GM23338 (cell line): ENCODE results near the gene PPM1E. TPM values are rescaled to one million over a fixed set of nuclear protein-coding genes. Genes with fewer than 3 reads are reported as not detected.

ENCODE experiments used
- ATAC-seq: fragments of 200-7000 bp; cut with Tn5 transposase; 3 replicates; pipeline ENCODE4 v1.9.1; 2020
- DNase-seq: peaks from one replicate; pipeline ENCODE4 v3.0.0-alpha.2; 2015; ENCODE audit warnings: low spot score
- H2AFZ ChIP-seq: fragments of 200-600 bp; sonication (generic); 2 replicates; pipeline ENCODE4 v1.8.0; 2016; ENCODE audit warnings: antibody characterized with exemption, mild to moderate bottlenecking, moderate library complexity
- H3F3A ChIP-seq: fragments of 200-600 bp; sonication (generic); replicated peaks from 2 replicates; pipeline ENCODE4 v1.8.0; 2017; ENCODE audit warnings: antibody characterized with exemption, mixed run types, low read depth
- H3K27ac ChIP-seq: fragments of 200-600 bp; sonication (generic); 2 replicates; pipeline ENCODE4 v1.6.1; 2016; ENCODE audit warnings: low read depth
- H3K27me3 ChIP-seq: fragments of 200-600 bp; sonication (generic); 2 replicates; pipeline ENCODE4 v1.8.0; 2016; ENCODE audit warnings: mild to moderate bottlenecking, mixed run types, moderate library complexity; ENCODE audit not compliant: insufficient read depth
- H3K36me3 ChIP-seq: fragments of 200-600 bp; sonication (generic); 2 replicates; pipeline ENCODE4 v1.8.0; 2016; ENCODE audit warnings: mild to moderate bottlenecking; ENCODE audit not compliant: insufficient read depth
- H3K4me1 ChIP-seq: fragments of 200-600 bp; sonication (generic); 2 replicates; pipeline ENCODE4 v1.8.0; 2016; ENCODE audit warnings: mild to moderate bottlenecking, moderate library complexity; ENCODE audit not compliant: insufficient read depth
- H3K4me2 ChIP-seq: fragments of 200-600 bp; sonication (generic); 2 replicates; pipeline ENCODE4 v1.7.1; 2017; ENCODE audit warnings: mixed run types
- H3K4me3 ChIP-seq: fragments of 200-600 bp; sonication (generic); 2 replicates; pipeline ENCODE4 v1.6.1; 2016; ENCODE audit warnings: mixed run types
- H3K79me2 ChIP-seq: fragments of 200-600 bp; sonication (generic); replicated peaks from 2 replicates; pipeline ENCODE4 v1.8.0; 2017; ENCODE audit warnings: mild to moderate bottlenecking; ENCODE audit not compliant: insufficient read depth
- H3K9me2 ChIP-seq: fragments of 200-600 bp; sonication (generic); 2 replicates; pipeline ENCODE4 v1.8.0; 2017; ENCODE audit not compliant: insufficient read depth
- H4K20me1 ChIP-seq: fragments of 200-600 bp; sonication (generic); replicated peaks from 2 replicates; pipeline ENCODE4 v1.8.0; 2017; ENCODE audit warnings: mild to moderate bottlenecking; ENCODE audit not compliant: insufficient read depth
- H3K27ac Mint-ChIP-seq: 2 replicates; pipeline ENCODE4 v1.8.0; 2020; ENCODE audit warnings: inconsistent platforms, mild to moderate bottlenecking, moderate library complexity, mixed read lengths
- H3K27me3 Mint-ChIP-seq: 3 replicates; pipeline ENCODE4 v1.8.0; 2022; ENCODE audit warnings: low read depth, mild to moderate bottlenecking, moderate library complexity, mixed read lengths, inconsistent platforms; ENCODE audit not compliant: insufficient read depth, poor library complexity
- H3K36me3 Mint-ChIP-seq: 3 replicates; pipeline ENCODE4 v1.8.0; 2021; ENCODE audit warnings: low read depth, mild to moderate bottlenecking, inconsistent platforms, moderate library complexity, mixed read lengths
- H3K4me1 Mint-ChIP-seq: 3 replicates; pipeline ENCODE4 v1.8.0; 2020; ENCODE audit warnings: mild to moderate bottlenecking, inconsistent platforms, mixed read lengths
- H3K4me3 Mint-ChIP-seq: 3 replicates; pipeline ENCODE4 v1.8.0; 2021; ENCODE audit warnings: moderate library complexity, mild to moderate bottlenecking, inconsistent platforms, mixed read lengths
- H3K9me3 Mint-ChIP-seq: 3 replicates; pipeline ENCODE4 v1.8.0; 2020; ENCODE audit warnings: moderate library complexity, mild to moderate bottlenecking, inconsistent platforms, mixed read lengths
- CREB1 ChIP-seq: fragments of 250-450 bp; sonication (Bioruptor Pico); IDR thresholded peaks from 2 replicates; pipeline ENCODE4 v1.5.0; 2020; ENCODE audit warnings: low read depth, mild to moderate bottlenecking, moderate library complexity
- CTCF ChIP-seq, 2 experiments: fragments of 200-600 bp in 1 of 2; sonication (generic) in 1 of 2; conservative IDR thresholded peaks; 2 replicates each; pipeline versions ENCODE4 v1.5.1 to v1.6.1; 2016 to 2017; ENCODE audit warnings: antibody characterized with exemption in 2 of 2, low read depth in 2 of 2, mild to moderate bottlenecking in 2 of 2, moderate library complexity in 1 of 2
- ETS1 ChIP-seq: IDR thresholded peaks from 2 replicates; pipeline ENCODE4 v1.6.1; 2016; ENCODE audit warnings: antibody characterized with exemption
- EZH2 ChIP-seq: fragments of 200-600 bp; sonication (generic); IDR thresholded peaks from one replicate; pipeline ENCODE4 v1.8.0; 2017; ENCODE audit warnings: antibody characterized with exemption, mild to moderate bottlenecking, low read depth; ENCODE audit not compliant: unreplicated experiment
- EZH2phosphoT487 ChIP-seq: fragments of 200-600 bp; sonication (generic); IDR thresholded peaks from one replicate; pipeline ENCODE4 v1.8.1; 2018; ENCODE audit warnings: antibody characterized with exemption; ENCODE audit not compliant: unreplicated experiment
- JUNB ChIP-seq: IDR thresholded peaks from one replicate; pipeline ENCODE4 v1.6.1; 2016; ENCODE audit warnings: antibody characterized with exemption; ENCODE audit not compliant: unreplicated experiment
- NANOG ChIP-seq: IDR thresholded peaks from 2 replicates; pipeline ENCODE4 v1.6.1; 2016; ENCODE audit warnings: antibody characterized with exemption, borderline replicate concordance
- POLR2AphosphoS5 ChIP-seq: IDR thresholded peaks from 2 replicates; pipeline ENCODE4 v1.6.1; 2016; ENCODE audit warnings: antibody characterized with exemption, low read depth
- REST ChIP-seq: IDR thresholded peaks from one replicate; pipeline ENCODE4 v1.6.1; 2018; ENCODE audit warnings: antibody characterized with exemption; ENCODE audit not compliant: unreplicated experiment
- STAT1 ChIP-seq: IDR thresholded peaks from one replicate; pipeline ENCODE4 v1.6.1; 2016; ENCODE audit warnings: antibody characterized with exemption; ENCODE audit not compliant: unreplicated experiment
- ZNF114 ChIP-seq: fragments of 250-450 bp; sonication (Bioruptor Pico); IDR thresholded peaks from 2 replicates; pipeline ENCODE4 v1.5.0; 2020; ENCODE audit warnings: mild to moderate bottlenecking, moderate library complexity
- ZNF331 ChIP-seq: fragments of 250-450 bp; sonication (Bioruptor Pico); IDR thresholded peaks from 2 replicates; pipeline ENCODE4 v1.5.0; 2020; ENCODE audit warnings: low read depth, mild to moderate bottlenecking, moderate library complexity
- ZNF462 ChIP-seq: fragments of 250-450 bp; sonication (Bioruptor Pico); IDR thresholded peaks from 2 replicates; pipeline ENCODE4 v1.5.0; 2020; ENCODE audit warnings: mild to moderate bottlenecking, moderate library complexity
- polyA plus RNA-seq: library from polyadenylated mRNA; unstranded; fragments of >200 nt; fragmentation: Nextera tagmentation; extraction: Ambion mirVana; gene quantifications from 2 replicates; pipeline ENCODE4 v1.2.1, GENCODE V29; 2016
- total RNA-seq: library from RNA; depleted of rRNA; stranded (reverse); fragments of >200 nt; shearing (Covaris generic); gene quantifications from 2 replicates; pipeline ENCODE4 v1.2.3, GENCODE V29; 2014

Gene PPM1E
- total and polyA plus RNA-seq, 2 experiments from 2014 or later, result 2.1 to 13.8 TPM

- no peaks in the 10 kb centered on the region for H3F3A ChIP-seq
- Mint-ChIP-seq H3K27me3 (peaks cover 4% of the 10 kb centered on the region), H3K27ac (no peak overlapping the region), H3K4me3 (no peak overlapping the region), H3K9me3 (no peaks in the 10 kb centered on the region), H3K36me3 (peaks cover 14% of the 10 kb centered on the region; the same call in 2 of the 3 replicates), H3K4me1 (peaks cover 3% of the 10 kb centered on the region; the same call in 1 of the 3 replicates)
- no peaks in the 10 kb centered on the region for H3K27me3 ChIP-seq
- H3K27ac ChIP-seq, result no peak overlapping the region
- H3K36me3 ChIP-seq, result no peaks in the 10 kb centered on the region; the same call in 1 of the 2 replicates
- no peaks in the 10 kb centered on the region for H4K20me1 ChIP-seq
- no peaks in the 10 kb centered on the region for H3K9me2 ChIP-seq
- TF ChIP-seq ZNF331 (CRISPR knock-in tag), result no peak
- TF ChIP-seq EZH2phosphoT487, result no peak
- TF ChIP-seq CTCF (conservative IDR thresholded peaks at IDR 0.05; ENCODE audit: low read depth in 2 of 2), result no peak
- no peak for TF ChIP-seq JUNB
- no peak for TF ChIP-seq ETS1
- no peak for TF ChIP-seq REST
- no peak for TF ChIP-seq STAT1
- no peak for TF ChIP-seq NANOG
- TF ChIP-seq ZNF462, result no peak
- TF ChIP-seq POLR2AphosphoS5, result no peak
- TF ChIP-seq EZH2, result no peak
- TF ChIP-seq CREB1 (CRISPR knock-in tag), result no peak
- TF ChIP-seq ZNF114, result no peak
- H3K4me3 ChIP-seq, result no peak overlapping the region
- H3K79me2 ChIP-seq, result no peaks in the 10 kb centered on the region
- no peak overlapping the region for H2AFZ ChIP-seq
- DNase-seq (no peak), ATAC-seq (no peak)
- no peaks in the 10 kb centered on the region for H3K4me1 ChIP-seq
- H3K4me2 ChIP-seq, result no peak overlapping the region
These were observed 253.1 kb downstream of the PPM1E start for GRCh38 chr17:59008737-59009136.
